Activated naive CD4-positive, alpha-beta T cell treated with anti-CD3 and anti-CD28 coated beads for 36 hours (primary cell): ENCODE data around the gene CALCR. TPM values are rescaled to one million over a fixed set of nuclear protein-coding genes. Genes with fewer than 3 reads are reported as not detected.

Experiments
- CTCF ChIA-PET: fragments of 350-600 bp; sonication (Branson Sonifier 250); formaldehyde crosslinking; loops from one replicate; lab custom pipeline; 2021; ENCODE audit warnings: antibody characterized with exemption; lab: Charles Lee
- DNase-seq: peaks from one replicate; pipeline ENCODE4 v3.0.0-alpha.2; 2020
- H3K27ac Mint-ChIP-seq: one replicate; pipeline ENCODE4 v1.8.0; 2021; ENCODE audit warnings: mild to moderate bottlenecking, mixed read lengths
- H3K27me3 Mint-ChIP-seq: one replicate; pipeline ENCODE4 v1.8.0; 2021; ENCODE audit warnings: low read depth, mixed read lengths
- H3K36me3 Mint-ChIP-seq: one replicate; pipeline ENCODE4 v1.8.0; 2021; ENCODE audit warnings: low read depth, mixed read lengths
- H3K4me1 Mint-ChIP-seq: one replicate; pipeline ENCODE4 v1.8.0; 2021; ENCODE audit warnings: low read depth, mixed read lengths
- H3K4me3 Mint-ChIP-seq: one replicate; pipeline ENCODE4 v1.8.0; 2021; ENCODE audit warnings: mild to moderate bottlenecking, moderate library complexity, mixed read lengths
- H3K9me3 Mint-ChIP-seq: one replicate; pipeline ENCODE4 v1.8.0; 2021; ENCODE audit warnings: mixed read lengths
- intact Hi-C: fragments of 100-400 bp; cut with micrococcal nuclease; formaldehyde crosslinking; loops from one replicate; pipeline ENCODE4 v1.15.1; 2023
- total RNA-seq, 2 experiments: library from RNA; stranded (reverse); gene quantifications; one replicate each; pipeline ENCODE4 v1.2.3, GENCODE V29; 2021

Gene CALCR
- total RNA-seq, 2 experiments from 2014 or later = not detected

GRCh38 chr7:93471456-93471855, 103.1 kb downstream of the CALCR start:
- DNase-seq = no peak
- no peaks in the 10 kb centered on the region for H3K9me3 Mint-ChIP-seq
- no peak overlapping the region for H3K27ac Mint-ChIP-seq
- peaks cover 3% of the 10 kb centered on the region for H3K27me3 Mint-ChIP-seq
- no peaks in the 10 kb centered on the region for H3K4me1 Mint-ChIP-seq
- H3K4me3 Mint-ChIP-seq = no peak overlapping the region
- intact Hi-C loops = no loop called here
- CTCF ChIA-PET = no interaction called here
- H3K36me3 Mint-ChIP-seq = no peaks in the 10 kb centered on the region

DNA sequence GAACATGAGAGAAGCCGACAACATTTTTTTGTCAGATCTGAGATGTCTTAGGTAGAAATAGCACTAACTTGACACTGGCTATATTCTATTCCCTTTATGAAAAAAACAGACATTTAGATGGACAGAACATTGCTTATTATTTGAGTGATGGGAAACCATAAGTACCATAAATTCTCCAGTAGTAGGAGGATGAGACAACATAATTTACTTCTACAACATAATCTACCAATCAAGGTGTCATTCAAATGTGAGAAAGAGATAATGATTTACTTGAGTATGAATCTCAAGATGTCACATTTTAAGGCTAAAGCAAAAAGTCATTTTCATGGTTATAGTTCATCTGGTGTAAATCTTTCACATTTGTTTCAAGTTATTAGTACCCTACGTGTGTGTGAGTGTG, 110.8 kb downstream of the CALCR start:
- DNase-seq = no peak
- Mint-ChIP-seq H3K36me3 (no peaks in the 10 kb centered on the region), H3K9me3 (no peaks in the 10 kb centered on the region), H3K4me3 (no peak overlapping the region), H3K4me1 (no peaks in the 10 kb centered on the region), H3K27me3 (no peaks in the 10 kb centered on the region), H3K27ac (no peak overlapping the region)
- intact Hi-C loops = no loop called here
- CTCF ChIA-PET = no interaction called here

DNA sequence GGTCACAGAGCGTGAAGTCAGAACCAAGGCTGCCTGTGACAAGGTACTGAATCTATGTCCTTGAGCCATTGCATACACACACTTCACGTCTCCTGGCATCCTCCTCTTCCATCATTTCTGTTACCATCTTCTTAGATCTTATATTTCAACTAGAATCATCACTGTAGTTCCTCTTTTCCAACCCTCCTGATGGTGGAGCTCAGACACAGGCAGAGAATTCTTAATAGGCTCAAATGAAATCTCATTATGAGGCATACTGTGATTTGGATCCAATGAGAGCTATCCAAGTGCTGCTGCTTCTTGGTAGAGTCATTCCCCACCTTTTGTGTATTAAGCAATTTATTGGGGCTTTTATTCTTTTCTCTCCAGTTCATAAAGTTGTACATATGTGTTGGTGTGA, 113.2 kb downstream of the CALCR start:
- Mint-ChIP-seq H3K27ac (no peak overlapping the region), H3K27me3 (no peaks in the 10 kb centered on the region), H3K36me3 (no peaks in the 10 kb centered on the region), H3K9me3 (no peaks in the 10 kb centered on the region), H3K4me3 (no peak overlapping the region), H3K4me1 (no peaks in the 10 kb centered on the region)
- no peak for DNase-seq
- CTCF ChIA-PET = no interaction called here
- intact Hi-C loops = no loop called here

DNA sequence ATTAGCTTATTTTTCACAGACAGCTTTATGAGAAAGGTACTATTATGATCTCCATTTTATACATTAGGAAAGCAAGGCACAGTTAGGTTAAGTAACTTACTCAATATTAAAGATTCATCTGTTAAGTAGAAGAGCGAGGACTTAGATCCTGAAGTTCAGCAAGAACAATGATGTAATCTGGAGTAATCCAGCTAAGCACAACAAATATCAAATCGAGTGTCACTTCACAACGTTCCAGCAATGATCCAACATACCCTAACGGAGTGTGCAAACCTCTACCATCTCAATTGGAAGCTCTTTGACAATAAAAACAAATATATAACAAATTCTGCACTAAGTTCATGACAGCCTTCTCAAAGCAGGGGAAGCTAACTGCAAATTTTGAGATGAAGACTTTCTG, 121.3 kb downstream of the CALCR start:
- H3K4me3 Mint-ChIP-seq = no peak overlapping the region
- intact Hi-C loops = no loop called here
- DNase-seq = no peak
- no peaks in the 10 kb centered on the region for H3K27me3 Mint-ChIP-seq
- H3K9me3 Mint-ChIP-seq = no peaks in the 10 kb centered on the region
- H3K36me3 Mint-ChIP-seq = no peaks in the 10 kb centered on the region
- H3K27ac Mint-ChIP-seq = no peak overlapping the region
- no peaks in the 10 kb centered on the region for H3K4me1 Mint-ChIP-seq
- CTCF ChIA-PET = interaction anchor here (0.6 to 2.7 kb wide), 2 partner anchors 10 to 633 kb away, joined by 3 to 9 read pairs; no protein-coding TSS in a partner anchor

GRCh38 chr7:93448176-93448575, 126.3 kb downstream of the CALCR start:
- H3K4me1 Mint-ChIP-seq = no peaks in the 10 kb centered on the region
- no peak overlapping the region for H3K4me3 Mint-ChIP-seq
- CTCF ChIA-PET = no interaction called here
- intact Hi-C loops = loop anchor here (10.0 kb wide), 1 partner anchor 203 kb away; no protein-coding TSS in a partner anchor
- H3K36me3 Mint-ChIP-seq = no peaks in the 10 kb centered on the region
- H3K9me3 Mint-ChIP-seq = no peaks in the 10 kb centered on the region
- no peak overlapping the region for H3K27ac Mint-ChIP-seq
- H3K27me3 Mint-ChIP-seq = no peaks in the 10 kb centered on the region
- no peak for DNase-seq

DNA sequence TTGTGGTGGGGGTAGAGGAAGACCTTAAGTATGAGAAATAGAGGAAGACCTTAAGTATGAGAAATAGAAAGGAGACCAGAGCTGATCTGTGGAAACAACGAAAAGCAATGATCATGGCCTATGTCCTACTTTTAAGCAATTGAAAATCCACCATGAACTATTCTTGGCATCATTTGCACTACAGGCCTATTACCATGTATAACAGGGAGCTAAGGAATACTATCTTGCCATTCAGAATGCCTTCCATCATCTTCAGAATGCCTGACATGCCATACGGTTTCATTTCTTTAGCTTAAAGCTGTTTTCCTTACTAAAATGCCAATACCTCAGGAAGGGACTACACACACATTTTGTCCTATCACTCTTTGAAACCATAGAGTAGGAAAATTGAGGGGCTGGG, 127.0 kb downstream of the CALCR start:
- Mint-ChIP-seq H3K4me1 (no peaks in the 10 kb centered on the region), H3K9me3 (no peaks in the 10 kb centered on the region), H3K27ac (no peak overlapping the region), H3K4me3 (no peak overlapping the region), H3K27me3 (no peaks in the 10 kb centered on the region), H3K36me3 (no peaks in the 10 kb centered on the region)
- CTCF ChIA-PET = no interaction called here
- DNase-seq = no peak
- intact Hi-C loops = loop anchor here (10.0 kb wide), 1 partner anchor 203 kb away; no protein-coding TSS in a partner anchor

GRCh38 chr7:93442478-93443224, 131.9 kb downstream of the CALCR start:
- CTCF ChIA-PET = interaction anchor here (0.6 to 2.2 kb wide), 10 partner anchors 11 to 1631 kb away, joined by 3 to 9 read pairs (median 3); no protein-coding TSS in a partner anchor
- peak; percentile 46 for DNase-seq
- Mint-ChIP-seq H3K9me3 (no peaks in the 10 kb centered on the region), H3K36me3 (no peaks in the 10 kb centered on the region), H3K27ac (no peak overlapping the region), H3K4me3 (no peak overlapping the region), H3K27me3 (no peaks in the 10 kb centered on the region), H3K4me1 (no peaks in the 10 kb centered on the region)
- intact Hi-C loops = loop anchor here (1.0 to 10.0 kb wide), 3 partner anchors 198 to 955 kb away; no protein-coding TSS in a partner anchor

GRCh38 chr7:93435791-93436190, 138.7 kb downstream of the CALCR start:
- Mint-ChIP-seq H3K4me3 (no peak overlapping the region), H3K36me3 (no peaks in the 10 kb centered on the region), H3K9me3 (no peaks in the 10 kb centered on the region), H3K27me3 (no peaks in the 10 kb centered on the region), H3K4me1 (no peaks in the 10 kb centered on the region), H3K27ac (no peak overlapping the region)
- CTCF ChIA-PET = no interaction called here
- no peak for DNase-seq
- intact Hi-C loops = no loop called here

GRCh38 chr7:93432130-93432529, 142.4 kb downstream of the CALCR start:
- CTCF ChIA-PET = interaction anchor here (1.0 kb wide), 1 partner anchor 11 kb away, joined by 3 read pairs; no protein-coding TSS in a partner anchor
- H3K27me3 Mint-ChIP-seq = no peaks in the 10 kb centered on the region
- no peak overlapping the region for H3K27ac Mint-ChIP-seq
- DNase-seq = no peak
- no peak overlapping the region for H3K4me3 Mint-ChIP-seq
- no peaks in the 10 kb centered on the region for H3K9me3 Mint-ChIP-seq
- intact Hi-C loops = no loop called here
- no peaks in the 10 kb centered on the region for H3K4me1 Mint-ChIP-seq
- no peaks in the 10 kb centered on the region for H3K36me3 Mint-ChIP-seq

DNA sequence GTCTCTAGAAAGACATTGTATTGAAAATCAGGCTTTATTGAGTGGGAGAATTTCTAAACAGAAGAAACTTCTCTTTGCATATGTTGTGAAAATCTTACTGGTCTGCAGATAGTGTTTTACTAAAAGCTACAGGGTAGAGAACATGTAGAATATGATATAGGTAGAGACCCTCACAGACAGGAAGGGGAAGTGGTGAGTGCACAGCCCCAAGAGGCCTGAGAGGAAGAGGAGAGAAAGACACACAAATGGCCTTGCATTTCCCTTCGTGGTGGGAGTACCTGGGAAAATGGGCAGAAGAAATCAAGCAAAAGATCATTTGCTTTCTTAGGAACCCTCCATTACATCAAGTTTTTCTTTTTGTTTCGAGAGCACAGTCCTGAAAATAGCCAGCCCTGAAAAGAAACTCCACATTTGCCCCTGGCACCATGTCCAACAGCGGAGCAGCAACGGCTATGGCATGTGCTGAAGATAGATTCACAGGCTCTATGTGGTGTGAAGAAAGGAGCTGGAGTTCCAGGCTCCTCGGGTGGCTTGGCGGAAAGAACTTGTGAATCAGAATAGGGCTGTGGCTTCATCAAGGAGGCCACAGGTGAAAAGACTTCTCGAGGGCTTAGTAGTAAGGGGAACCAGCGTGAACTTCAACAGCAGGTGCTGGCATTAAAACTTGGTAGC, 143.5 kb downstream of the CALCR start:
- DNase-seq = no peak
- H3K27me3 Mint-ChIP-seq = no peaks in the 10 kb centered on the region
- H3K9me3 Mint-ChIP-seq = no peaks in the 10 kb centered on the region
- no peaks in the 10 kb centered on the region for H3K4me1 Mint-ChIP-seq
- H3K4me3 Mint-ChIP-seq = no peak overlapping the region
- no peak overlapping the region for H3K27ac Mint-ChIP-seq
- intact Hi-C loops = no loop called here
- H3K36me3 Mint-ChIP-seq = no peaks in the 10 kb centered on the region
- CTCF ChIA-PET = interaction anchor here (1.0 kb wide), 1 partner anchor 12 kb away, joined by 3 read pairs; no protein-coding TSS in a partner anchor

- intact Hi-C loops = no loop called here
- Mint-ChIP-seq H3K4me1 (no peaks in the 10 kb centered on the region), H3K36me3 (no peaks in the 10 kb centered on the region), H3K27ac (no peak overlapping the region), H3K9me3 (no peaks in the 10 kb centered on the region), H3K4me3 (no peak overlapping the region), H3K27me3 (peaks cover 2% of the 10 kb centered on the region)
- DNase-seq = no peak
- CTCF ChIA-PET = no interaction called here
These were observed 145.0 kb downstream of the CALCR start for GRCh38 chr7:93429563-93429962.

DNA sequence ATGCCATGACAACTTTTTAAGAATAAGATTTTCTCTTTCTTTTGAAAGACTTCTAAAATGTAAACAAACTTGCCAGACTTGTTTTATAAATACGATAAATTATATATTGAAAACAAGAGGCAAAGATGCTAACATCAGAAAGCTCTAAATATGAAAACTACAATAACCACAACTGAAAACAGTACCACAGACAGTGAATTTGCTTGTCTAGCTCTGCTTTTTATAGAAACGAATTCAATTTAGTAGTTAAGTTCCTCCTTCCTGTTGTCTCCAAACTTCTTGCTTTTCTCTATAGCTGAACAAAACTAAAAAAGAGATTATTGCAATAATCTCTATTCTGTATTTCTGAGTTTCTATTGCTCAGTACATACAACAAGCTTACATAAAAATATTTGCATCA, 147.4 kb downstream of the CALCR start:
- peaks cover 9% of the 10 kb centered on the region for H3K27me3 Mint-ChIP-seq
- no peak overlapping the region for H3K27ac Mint-ChIP-seq
- H3K4me1 Mint-ChIP-seq = no peaks in the 10 kb centered on the region
- CTCF ChIA-PET = interaction anchor here (0.7 kb wide), 1 partner anchor 16 kb away, joined by 3 read pairs; no protein-coding TSS in a partner anchor
- no peak overlapping the region for H3K4me3 Mint-ChIP-seq
- intact Hi-C loops = no loop called here
- H3K36me3 Mint-ChIP-seq = no peaks in the 10 kb centered on the region
- no peaks in the 10 kb centered on the region for H3K9me3 Mint-ChIP-seq
- DNase-seq = no peak
